WTC11 (cell line): ENCODE measurements around the gene RAD18.

ENCODE experiments used
- ETV6 ChIP-seq: sonication (generic); formaldehyde crosslinking; IDR thresholded peaks from 2 replicates; pipeline ENCODE4 v1.8.1; 2022; ENCODE audit warnings: mild to moderate bottlenecking, missing genetic modification reagents
- GRHL2 ChIP-seq: fragments of 250-450 bp; sonication (Bioruptor Pico); IDR thresholded peaks from 2 replicates; pipeline ENCODE4 v1.8.0; 2022; ENCODE audit warnings: mild to moderate bottlenecking, moderate library complexity; ENCODE audit not compliant: insufficient replicate concordance, severe bottlenecking
- OVOL2 ChIP-seq: fragments of 250-450 bp; sonication (Bioruptor Pico); IDR thresholded peaks from 2 replicates; pipeline ENCODE4 v1.9.0; 2021; ENCODE audit warnings: mild to moderate bottlenecking, borderline replicate concordance
- TCF7 ChIP-seq: sonication (generic); formaldehyde crosslinking; IDR thresholded peaks from 2 replicates; pipeline ENCODE4 v1.8.0; 2022; ENCODE audit warnings: mild to moderate bottlenecking, low read depth, missing genetic modification reagents, moderate library complexity
- TP53 ChIP-seq: sonication (generic); formaldehyde crosslinking; IDR thresholded peaks from 2 replicates; pipeline ENCODE4 v1.8.1; 2023; ENCODE audit warnings: mild to moderate bottlenecking, missing genetic modification reagents
- ZBTB21 ChIP-seq: sonication (generic); formaldehyde crosslinking; IDR thresholded peaks from 2 replicates; pipeline ENCODE4 v1.8.1; 2023; ENCODE audit warnings: mild to moderate bottlenecking, missing genetic modification reagents, borderline replicate concordance
- ZNF138 ChIP-seq: sonication (generic); formaldehyde crosslinking; conservative IDR thresholded peaks from 2 replicates; pipeline ENCODE4 v1.8.1; 2022; ENCODE audit warnings: mild to moderate bottlenecking, moderate library complexity, missing genetic modification reagents
- ZNF232 ChIP-seq: sonication (generic); formaldehyde crosslinking; IDR thresholded peaks from 2 replicates; pipeline ENCODE4 v1.8.0; 2022; ENCODE audit warnings: mild to moderate bottlenecking, missing genetic modification reagents
- ZNF263 ChIP-seq: sonication (generic); formaldehyde crosslinking; IDR thresholded peaks from 2 replicates; pipeline ENCODE4 v1.8.1; 2022; ENCODE audit warnings: low read depth, mild to moderate bottlenecking, moderate library complexity, missing genetic modification reagents
- ZNF416 ChIP-seq: fragments of 250-450 bp; sonication (Bioruptor Pico); IDR thresholded peaks from 2 replicates; pipeline ENCODE4 v1.9.0; 2021; ENCODE audit warnings: mild to moderate bottlenecking, inconsistent platforms
- TF ChIP-seq, protein P1 (sequence below): sonication (generic); formaldehyde crosslinking; IDR thresholded peaks from 2 replicates; pipeline ENCODE4 v1.8.1; 2022; ENCODE audit warnings: mild to moderate bottlenecking, missing genetic modification reagents, moderate library complexity, borderline replicate concordance
- TF ChIP-seq, protein P2 (sequence below): fragments of 200-600 bp; IDR thresholded peaks from 2 replicates; pipeline ENCODE4 v1.8.0; 2022; ENCODE audit warnings: antibody characterized with exemption
- TF ChIP-seq, protein P3 (sequence below): sonication (generic); formaldehyde crosslinking; IDR thresholded peaks from 2 replicates; pipeline ENCODE4 v1.8.1; 2023; ENCODE audit warnings: mild to moderate bottlenecking, missing genetic modification reagents, moderate library complexity
- TF ChIP-seq, protein P4 (sequence below): sonication (generic); formaldehyde crosslinking; conservative IDR thresholded peaks from 2 replicates; pipeline ENCODE4 v1.8.1; 2022; ENCODE audit warnings: mild to moderate bottlenecking, missing genetic modification reagents

DNA sequence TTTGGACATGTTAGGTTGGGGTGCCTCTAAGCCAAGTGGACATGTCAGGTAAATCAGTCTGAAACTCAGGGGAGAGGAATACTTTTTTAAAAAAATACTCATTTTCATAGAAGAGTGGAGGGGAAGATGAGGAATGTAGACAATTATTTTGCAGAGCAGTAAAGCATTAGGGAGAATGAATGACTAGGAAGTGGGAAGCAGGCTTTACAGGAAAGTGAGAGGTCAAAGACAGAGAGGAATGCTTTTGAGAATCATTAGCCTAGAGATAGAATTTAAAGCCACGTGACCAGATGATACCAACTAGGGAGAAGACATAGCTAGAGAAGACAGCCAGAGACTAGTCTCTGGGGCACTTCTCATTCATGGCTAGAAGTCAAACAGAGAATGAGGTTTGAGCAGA, 91.0 kb downstream of the RAD18 start:
- TF ChIP-seq, protein P1, sequence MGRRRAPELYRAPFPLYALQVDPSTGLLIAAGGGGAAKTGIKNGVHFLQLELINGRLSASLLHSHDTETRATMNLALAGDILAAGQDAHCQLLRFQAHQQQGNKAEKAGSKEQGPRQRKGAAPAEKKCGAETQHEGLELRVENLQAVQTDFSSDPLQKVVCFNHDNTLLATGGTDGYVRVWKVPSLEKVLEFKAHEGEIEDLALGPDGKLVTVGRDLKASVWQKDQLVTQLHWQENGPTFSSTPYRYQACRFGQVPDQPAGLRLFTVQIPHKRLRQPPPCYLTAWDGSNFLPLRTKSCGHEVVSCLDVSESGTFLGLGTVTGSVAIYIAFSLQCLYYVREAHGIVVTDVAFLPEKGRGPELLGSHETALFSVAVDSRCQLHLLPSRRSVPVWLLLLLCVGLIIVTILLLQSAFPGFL (CRISPR knock-in tag): no peak
- TF ChIP-seq, protein P2, sequence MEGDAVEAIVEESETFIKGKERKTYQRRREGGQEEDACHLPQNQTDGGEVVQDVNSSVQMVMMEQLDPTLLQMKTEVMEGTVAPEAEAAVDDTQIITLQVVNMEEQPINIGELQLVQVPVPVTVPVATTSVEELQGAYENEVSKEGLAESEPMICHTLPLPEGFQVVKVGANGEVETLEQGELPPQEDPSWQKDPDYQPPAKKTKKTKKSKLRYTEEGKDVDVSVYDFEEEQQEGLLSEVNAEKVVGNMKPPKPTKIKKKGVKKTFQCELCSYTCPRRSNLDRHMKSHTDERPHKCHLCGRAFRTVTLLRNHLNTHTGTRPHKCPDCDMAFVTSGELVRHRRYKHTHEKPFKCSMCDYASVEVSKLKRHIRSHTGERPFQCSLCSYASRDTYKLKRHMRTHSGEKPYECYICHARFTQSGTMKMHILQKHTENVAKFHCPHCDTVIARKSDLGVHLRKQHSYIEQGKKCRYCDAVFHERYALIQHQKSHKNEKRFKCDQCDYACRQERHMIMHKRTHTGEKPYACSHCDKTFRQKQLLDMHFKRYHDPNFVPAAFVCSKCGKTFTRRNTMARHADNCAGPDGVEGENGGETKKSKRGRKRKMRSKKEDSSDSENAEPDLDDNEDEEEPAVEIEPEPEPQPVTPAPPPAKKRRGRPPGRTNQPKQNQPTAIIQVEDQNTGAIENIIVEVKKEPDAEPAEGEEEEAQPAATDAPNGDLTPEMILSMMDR: no peak
- TF ChIP-seq, protein P3, sequence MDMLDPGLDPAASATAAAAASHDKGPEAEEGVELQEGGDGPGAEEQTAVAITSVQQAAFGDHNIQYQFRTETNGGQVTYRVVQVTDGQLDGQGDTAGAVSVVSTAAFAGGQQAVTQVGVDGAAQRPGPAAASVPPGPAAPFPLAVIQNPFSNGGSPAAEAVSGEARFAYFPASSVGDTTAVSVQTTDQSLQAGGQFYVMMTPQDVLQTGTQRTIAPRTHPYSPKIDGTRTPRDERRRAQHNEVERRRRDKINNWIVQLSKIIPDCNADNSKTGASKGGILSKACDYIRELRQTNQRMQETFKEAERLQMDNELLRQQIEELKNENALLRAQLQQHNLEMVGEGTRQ (CRISPR knock-in tag): no peak
- TF ChIP-seq TP53: no peak
- no peak for TF ChIP-seq ZNF138 (CRISPR knock-in tag)
- TF ChIP-seq ETV6: no peak
- no peak for TF ChIP-seq ZNF232 (CRISPR knock-in tag)
- TF ChIP-seq ZBTB21 (CRISPR knock-in tag): no peak
- no peak for TF ChIP-seq OVOL2 (CRISPR knock-in tag)
- no peak for TF ChIP-seq ZNF416 (CRISPR knock-in tag)
- TF ChIP-seq ZNF263 (CRISPR knock-in tag): no peak
- TF ChIP-seq TCF7 (CRISPR knock-in tag): no peak
- TF ChIP-seq GRHL2 (CRISPR knock-in tag): no peak
- TF ChIP-seq, protein P4, sequence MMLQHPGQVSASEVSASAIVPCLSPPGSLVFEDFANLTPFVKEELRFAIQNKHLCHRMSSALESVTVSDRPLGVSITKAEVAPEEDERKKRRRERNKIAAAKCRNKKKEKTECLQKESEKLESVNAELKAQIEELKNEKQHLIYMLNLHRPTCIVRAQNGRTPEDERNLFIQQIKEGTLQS (CRISPR knock-in tag): no peak
